ENCODE results near the gene EEPD1. TPM values are rescaled to one million over a fixed set of nuclear protein-coding genes. Genes with fewer than 3 reads are reported as not detected.

Gene EEPD1
- polyA plus RNA-seq, 1 of the 3 experiments (the other 2 are of a cell fraction): 5.0 TPM

GRCh38 chr7:36276428-36277248 lies 123.6 kb downstream of the EEPD1 start:
- no peak for DNase-seq
- H2AFZ ChIP-seq (ENCODE audit: low read depth): no peak overlapping the region
- no peaks in the 10 kb centered on the region for H3K79me2 ChIP-seq (ENCODE audit: insufficient read depth)
- ChIA-PET POLR2A (interaction anchor here (0.9 kb wide), 1 partner anchor 18 kb away, joined by 4 read pairs; no protein-coding TSS in a partner anchor), CTCF (interaction anchor here (1.1 to 3.8 kb wide), 4 partner anchors 12 to 292 kb away, joined by 3 to 20 read pairs (median 10); no protein-coding TSS in a partner anchor)
- no peak overlapping the region; the same call in 1 of the 2 replicates for H3K4me2 ChIP-seq
- no peak overlapping the region for H3K4me3 ChIP-seq (ENCODE audit: low read depth in 2 of 2, low read length in 1 of 2)
- H4K20me1 ChIP-seq (ENCODE audit: insufficient read depth): no peaks in the 10 kb centered on the region
- 88% methylated on average over 7 of the region's 7 CpGs for WGBS (ENCODE audit: low lambda C conversion rate)
- H3K36me3 ChIP-seq (replicated peaks in 1 of 2; ENCODE audit: control insufficient read depth in 1 of 2, insufficient read depth in 2 of 2, low read length in 1 of 2): no peaks in the 10 kb centered on the region
- H3K9me2 ChIP-seq: no peaks in the 10 kb centered on the region
- TF ChIP-seq SIN3A (IDR thresholded peaks at IDR 0.05; ENCODE audit: borderline replicate concordance, low read depth, low read length) (no peak), NRF1 (IDR thresholded peaks at IDR 0.05; ENCODE audit: low read depth, low read length) (no peak), POLR2AphosphoS5 (IDR thresholded peaks at IDR 0.05; ENCODE audit: low read depth, low read length) (no peak), EZH2phosphoT487 (IDR thresholded peaks at IDR 0.05; ENCODE audit: borderline replicate concordance, low read depth) (no peak), FOSL2 (IDR thresholded peaks at IDR 0.05; ENCODE audit: borderline replicate concordance, low read depth) (no peak)
- peaks cover 24 to 37% of the 10 kb centered on the region in 2 experiments for H3K4me1 ChIP-seq (ENCODE audit: control insufficient read depth in 1 of 2, insufficient read depth in 2 of 2, low read depth in 1 of 2, low read length in 1 of 2)
- no peaks in the 10 kb centered on the region for H3K9me3 ChIP-seq
- H3K9ac ChIP-seq: no peak overlapping the region
- H3F3A ChIP-seq (replicated peaks; ENCODE audit: insufficient read depth): peaks cover 11% of the 10 kb centered on the region
- no peak overlapping the region for H3K27ac ChIP-seq (ENCODE audit: low read depth in 2 of 2, low read length in 1 of 2)
- H3K27me3 ChIP-seq (ENCODE audit: insufficient read depth): no peaks in the 10 kb centered on the region

- 81% methylated on average over 4 of the region's 6 CpGs for WGBS (ENCODE audit: low lambda C conversion rate)
These were observed 124.1 kb downstream of the EEPD1 start for GRCh38 chr7:36277249-36277542.

GRCh38 chr7:36278069-36278619 lies 125.1 kb downstream of the EEPD1 start:
- Histone ChIP-seq H3K4me2 (peak overlapping the region; percentile 32), H3K9me3 (no peaks in the 10 kb centered on the region), H3K27me3 (ENCODE audit: insufficient read depth) (no peaks in the 10 kb centered on the region), H3K9me2 (no peaks in the 10 kb centered on the region), H3F3A (replicated peaks; ENCODE audit: insufficient read depth) (peaks cover 11% of the 10 kb centered on the region), H4K20me1 (ENCODE audit: insufficient read depth) (no peaks in the 10 kb centered on the region), H3K36me3 (replicated peaks in 1 of 2; ENCODE audit: control insufficient read depth in 1 of 2, insufficient read depth in 2 of 2, low read length in 1 of 2) (no peaks in the 10 kb centered on the region), H3K79me2 (ENCODE audit: insufficient read depth) (no peaks in the 10 kb centered on the region), H3K9ac (no peak overlapping the region), H3K4me1 (ENCODE audit: control insufficient read depth in 1 of 2, insufficient read depth in 2 of 2, low read depth in 1 of 2, low read length in 1 of 2) (peaks cover 32 to 40% of the 10 kb centered on the region in 2 experiments), H3K4me3 (ENCODE audit: low read depth in 2 of 2, low read length in 1 of 2) (no peak overlapping the region), H3K27ac (ENCODE audit: low read depth in 2 of 2, low read length in 1 of 2) (peak overlapping the region in 1 of 2 experiments; percentile 36; a peak in 2 of 4 replicates), H2AFZ (ENCODE audit: low read depth) (no peak overlapping the region)
- POLR2A ChIA-PET: interaction anchor here (0.9 kb wide), 1 partner anchor 20 kb away, joined by 4 read pairs; no protein-coding TSS in a partner anchor
- TF ChIP-seq GATA2 (CRISPR knock-in tag; IDR thresholded peaks at IDR 0.05) (no peak), RXRA (IDR thresholded peaks at IDR 0.05; ENCODE audit: borderline replicate concordance, low read depth) (no peak), EZH2phosphoT487 (IDR thresholded peaks at IDR 0.05; ENCODE audit: borderline replicate concordance, low read depth) (no peak), GABPA (IDR thresholded peaks at IDR 0.05; ENCODE audit: low read depth) (no peak), POLR2AphosphoS5 (IDR thresholded peaks at IDR 0.05; ENCODE audit: low read depth, low read length) (no peak), NRF1 (IDR thresholded peaks at IDR 0.05; ENCODE audit: low read depth, low read length) (no peak), MEF2A (IDR thresholded peaks at IDR 0.05; ENCODE audit: borderline replicate concordance, low read depth) (no peak), FOXM1 (IDR thresholded peaks at IDR 0.05; ENCODE audit: low read depth) (no peak), ZBTB33 (IDR thresholded peaks at IDR 0.05; ENCODE audit: borderline replicate concordance, low read depth) (no peak), SMC3 (IDR thresholded peaks at IDR 0.05; ENCODE audit: low read depth, low read length) (no peak), TCF12 (IDR thresholded peaks at IDR 0.05) (no peak), USF1 (IDR thresholded peaks at IDR 0.05; ENCODE audit: borderline replicate concordance, low read depth) (no peak)
- CTCF ChIA-PET: interaction anchor here (0.8 to 3.8 kb wide), 4 partner anchors 10 to 302 kb away, joined by 4 to 20 read pairs (median 10); no protein-coding TSS in a partner anchor
- 93% methylated on average over 5 of the region's 7 CpGs for WGBS (ENCODE audit: low lambda C conversion rate)
- no peak for DNase-seq

More at GRCh38 chr7:36277249-36277542, 124.1 kb downstream of the EEPD1 start:
- no peaks in the 10 kb centered on the region for H3K9me2 ChIP-seq
- TF ChIP-seq MAX (IDR thresholded peaks at IDR 0.05; ENCODE audit: low read depth) (no peak), NFIC (IDR thresholded peaks at IDR 0.05; ENCODE audit: borderline replicate concordance) (peak; percentile 30; the same call in 1 of the 2 replicates)
- no peaks in the 10 kb centered on the region for H3K27me3 ChIP-seq (ENCODE audit: insufficient read depth)
- H4K20me1 ChIP-seq (ENCODE audit: insufficient read depth): no peaks in the 10 kb centered on the region
- no peak overlapping the region for H3K4me3 ChIP-seq (ENCODE audit: low read depth in 2 of 2, low read length in 1 of 2)
- H2AFZ ChIP-seq (ENCODE audit: low read depth): no peak overlapping the region
- H3K9ac ChIP-seq: no peak overlapping the region
- H3K9me3 ChIP-seq: no peaks in the 10 kb centered on the region
- POLR2A ChIA-PET: interaction anchor here (0.9 kb wide), 1 partner anchor 19 kb away, joined by 4 read pairs; no protein-coding TSS in a partner anchor
- H3K4me1 ChIP-seq (ENCODE audit: control insufficient read depth in 1 of 2, insufficient read depth in 2 of 2, low read depth in 1 of 2, low read length in 1 of 2): peaks cover 29 to 38% of the 10 kb centered on the region in 2 experiments
- no peak for DNase-seq
- CTCF ChIA-PET: interaction anchor here (0.8 to 3.8 kb wide), 4 partner anchors 11 to 301 kb away, joined by 4 to 20 read pairs (median 10); no protein-coding TSS in a partner anchor
- peaks cover 11% of the 10 kb centered on the region for H3F3A ChIP-seq (replicated peaks; ENCODE audit: insufficient read depth)
- no peak overlapping the region; the same call in 1 of the 2 replicates for H3K4me2 ChIP-seq
- H3K36me3 ChIP-seq (replicated peaks in 1 of 2; ENCODE audit: control insufficient read depth in 1 of 2, insufficient read depth in 2 of 2, low read length in 1 of 2): no peaks in the 10 kb centered on the region
- H3K27ac ChIP-seq (ENCODE audit: low read depth in 2 of 2, low read length in 1 of 2): no peak overlapping the region
- H3K79me2 ChIP-seq (ENCODE audit: insufficient read depth): no peaks in the 10 kb centered on the region

Measured in SK-N-SH (cell line).